Measurements from ENCODE around the gene ALPK3. TPM values are rescaled to one million over a fixed set of nuclear protein-coding genes. Genes with fewer than 3 reads are reported as not detected.

Gene ALPK3
- total and polyA plus RNA-seq, 2 donors (not counting 3 experiments of a cell fraction or from before 2014, with no cell fraction given) = 18.4 to 36.2 TPM

DNA sequence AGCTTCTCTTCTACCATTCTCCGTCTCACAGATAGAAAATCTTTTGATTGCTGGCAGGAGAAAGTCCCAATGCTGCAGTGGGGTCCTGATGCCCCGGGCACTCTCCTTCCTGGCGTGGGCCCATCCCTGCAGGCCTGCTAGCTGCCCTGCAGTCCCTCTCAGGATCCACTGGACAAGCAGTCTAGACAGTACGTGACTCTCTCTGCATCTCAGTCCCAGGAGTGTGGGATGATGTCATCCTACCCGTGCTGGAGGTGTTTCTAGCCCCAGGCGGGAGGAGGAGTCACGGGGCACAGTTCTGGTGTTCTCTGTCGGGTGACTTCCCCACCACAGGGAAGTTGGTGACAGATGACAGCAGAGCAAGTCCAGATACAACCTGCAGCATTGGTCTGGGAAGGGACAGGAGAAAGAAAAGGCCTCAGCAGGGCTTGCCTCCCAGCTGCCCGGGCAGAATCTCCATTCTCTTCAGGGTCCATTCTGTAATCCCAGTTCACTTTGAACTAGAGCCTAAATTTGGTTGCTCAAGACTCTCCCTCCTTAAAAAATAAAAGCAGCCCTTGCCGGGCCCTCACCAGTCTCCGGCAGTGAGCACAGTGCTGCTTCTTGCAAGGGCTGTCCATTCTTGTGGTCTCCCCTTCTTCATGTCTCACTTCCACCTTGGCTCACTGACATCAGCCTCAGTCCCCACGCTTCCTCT, 97.9 kb downstream of the ALPK3 start:
- ChIA-PET CTCF (interaction anchor here (0.6 to 2.1 kb wide), 5 partner anchors 11 to 81 kb away, joined by 3 to 8 read pairs (median 5); no protein-coding TSS in a partner anchor), POLR2A (no interaction called here)
- Histone ChIP-seq H3K36me3 (ENCODE audit: control insufficient read depth in 2 of 2, extremely low read depth in 1 of 2, insufficient read depth in 2 of 2, low read length in 2 of 2) (no peaks in the 10 kb centered on the region), H2AFZ (ENCODE audit: low read depth, low read length) (peak overlapping the region; percentile 6), H3K27ac (ENCODE audit: insufficient read depth, low read depth, low read length) (no peak overlapping the region), H3K27me3 (ENCODE audit: control insufficient read depth in 2 of 2, insufficient read depth in 2 of 2, low read length in 2 of 2) (no peaks in the 10 kb centered on the region), H3K4me3 (replicated peaks in 1 of 3; ENCODE audit: insufficient read depth in 1 of 3, low read depth in 1 of 3, low read length in 3 of 3) (no peak overlapping the region), H3K4me1 (ENCODE audit: control insufficient read depth, extremely low read depth, insufficient read depth, low read length) (peaks cover 34% of the 10 kb centered on the region), H3K4me2 (ENCODE audit: insufficient read depth, low read length) (no peak overlapping the region), H4K20me1 (replicated peaks; ENCODE audit: control insufficient read depth, extremely low read depth, insufficient read depth, low read length) (no peaks in the 10 kb centered on the region), H3K79me2 (ENCODE audit: control insufficient read depth, insufficient read depth, low read length) (no peaks in the 10 kb centered on the region), H3K9me1 (replicated peaks; ENCODE audit: control insufficient read depth, extremely low read depth, insufficient read depth, low read length) (no peaks in the 10 kb centered on the region), H3K9ac (replicated peaks; ENCODE audit: extremely low read depth, insufficient read depth, low read length) (no peak overlapping the region), H3K9me3 (replicated peaks; ENCODE audit: control insufficient read depth, insufficient read depth, low read length) (no peaks in the 10 kb centered on the region)
- dilution Hi-C loops (cut with MboI; ENCODE audit: extremely low pct_ligation_motif_present, low sequenced_read_pairs) = no loop called here
- intact Hi-C loops (cut with micrococcal nuclease) = loop anchor here (5.0 kb wide), 1 partner anchor 38 kb away; no protein-coding TSS in a partner anchor
- TF ChIP-seq JUN (IDR thresholded peaks at IDR 0.05; ENCODE audit: borderline replicate concordance, insufficient read depth, insufficient read length, low read depth) = peak; percentile 32
- TF ChIP-seq POLR2AphosphoS5 (IDR thresholded peaks at IDR 0.05; ENCODE audit: insufficient read depth, low read depth, low read length) = no peak
- DNase-seq (ENCODE audit: low read depth, low spot score) = peak; percentile 38
- peak; percentile 81 for FAIRE-seq
- no TSS peak for BruUV-seq (replicated peaks)

DNA sequence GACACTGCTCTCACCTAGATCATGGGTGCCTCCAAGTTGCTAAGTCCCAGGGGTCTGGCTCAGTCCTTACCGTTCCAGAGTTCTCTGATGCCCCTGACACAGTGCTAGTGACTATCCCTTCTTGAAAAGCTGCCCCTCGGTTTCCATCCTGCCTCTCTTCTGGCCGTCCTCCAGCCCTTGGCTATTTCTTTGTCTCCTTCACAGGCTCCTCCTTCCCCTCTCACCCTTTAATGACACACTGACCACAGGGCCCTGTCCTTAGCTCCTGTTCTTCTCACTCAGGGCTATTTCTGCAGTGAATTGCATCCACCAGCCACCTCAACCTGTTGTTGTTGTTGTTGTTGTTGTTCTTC, 98.4 kb downstream of the ALPK3 start:
- Histone ChIP-seq H3K79me2 (ENCODE audit: control insufficient read depth, insufficient read depth, low read length) (no peaks in the 10 kb centered on the region), H3K27ac (ENCODE audit: insufficient read depth, low read depth, low read length) (no peak overlapping the region), H3K9me1 (replicated peaks; ENCODE audit: control insufficient read depth, extremely low read depth, insufficient read depth, low read length) (no peaks in the 10 kb centered on the region), H3K4me1 (ENCODE audit: control insufficient read depth, extremely low read depth, insufficient read depth, low read length) (peaks cover 34% of the 10 kb centered on the region), H3K27me3 (ENCODE audit: control insufficient read depth in 2 of 2, insufficient read depth in 2 of 2, low read length in 2 of 2) (no peaks in the 10 kb centered on the region), H3K36me3 (ENCODE audit: control insufficient read depth in 2 of 2, extremely low read depth in 1 of 2, insufficient read depth in 2 of 2, low read length in 2 of 2) (no peaks in the 10 kb centered on the region), H3K9ac (replicated peaks; ENCODE audit: extremely low read depth, insufficient read depth, low read length) (no peak overlapping the region), H2AFZ (ENCODE audit: low read depth, low read length) (no peak overlapping the region), H3K4me3 (replicated peaks in 1 of 3; ENCODE audit: insufficient read depth in 1 of 3, low read depth in 1 of 3, low read length in 3 of 3) (no peak overlapping the region), H3K9me3 (replicated peaks; ENCODE audit: control insufficient read depth, insufficient read depth, low read length) (no peaks in the 10 kb centered on the region), H3K4me2 (ENCODE audit: insufficient read depth, low read length) (no peak overlapping the region), H4K20me1 (replicated peaks; ENCODE audit: control insufficient read depth, extremely low read depth, insufficient read depth, low read length) (no peaks in the 10 kb centered on the region)
- no TSS peak for BruUV-seq (replicated peaks)
- dilution Hi-C loops (cut with MboI; ENCODE audit: extremely low pct_ligation_motif_present, low sequenced_read_pairs) (no loop called here), intact Hi-C loops (cut with micrococcal nuclease) (no loop called here)
- TF ChIP-seq POLR2AphosphoS5 (IDR thresholded peaks at IDR 0.05; ENCODE audit: insufficient read depth, low read depth, low read length) = no peak
- no peak for TF ChIP-seq EZH2 (IDR thresholded peaks at IDR 0.05; ENCODE audit: borderline replicate concordance, low read depth, low read length, severe bottlenecking)
- TF ChIP-seq FOS (IDR thresholded peaks at IDR 0.05; ENCODE audit: borderline replicate concordance, insufficient read depth, low read length) = no peak
- TF ChIP-seq, protein P1, sequence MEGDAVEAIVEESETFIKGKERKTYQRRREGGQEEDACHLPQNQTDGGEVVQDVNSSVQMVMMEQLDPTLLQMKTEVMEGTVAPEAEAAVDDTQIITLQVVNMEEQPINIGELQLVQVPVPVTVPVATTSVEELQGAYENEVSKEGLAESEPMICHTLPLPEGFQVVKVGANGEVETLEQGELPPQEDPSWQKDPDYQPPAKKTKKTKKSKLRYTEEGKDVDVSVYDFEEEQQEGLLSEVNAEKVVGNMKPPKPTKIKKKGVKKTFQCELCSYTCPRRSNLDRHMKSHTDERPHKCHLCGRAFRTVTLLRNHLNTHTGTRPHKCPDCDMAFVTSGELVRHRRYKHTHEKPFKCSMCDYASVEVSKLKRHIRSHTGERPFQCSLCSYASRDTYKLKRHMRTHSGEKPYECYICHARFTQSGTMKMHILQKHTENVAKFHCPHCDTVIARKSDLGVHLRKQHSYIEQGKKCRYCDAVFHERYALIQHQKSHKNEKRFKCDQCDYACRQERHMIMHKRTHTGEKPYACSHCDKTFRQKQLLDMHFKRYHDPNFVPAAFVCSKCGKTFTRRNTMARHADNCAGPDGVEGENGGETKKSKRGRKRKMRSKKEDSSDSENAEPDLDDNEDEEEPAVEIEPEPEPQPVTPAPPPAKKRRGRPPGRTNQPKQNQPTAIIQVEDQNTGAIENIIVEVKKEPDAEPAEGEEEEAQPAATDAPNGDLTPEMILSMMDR (IDR thresholded peaks at IDR 0.05; ENCODE audit: extremely low read depth in 1 of 2, insufficient read depth in 1 of 2, low read depth in 1 of 2, low read length in 2 of 2) = no peak
- no peak for TF ChIP-seq POLR2A (IDR thresholded peaks at IDR 0.05; ENCODE audit: low read depth, low read length)
- no peak for TF ChIP-seq GATA2 (IDR thresholded peaks at IDR 0.05; ENCODE audit: insufficient read depth, insufficient read length, low read depth, low read length)
- no peak for TF ChIP-seq MYC (IDR thresholded peaks at IDR 0.05; ENCODE audit: low read depth, low read length)
- TF ChIP-seq JUN (IDR thresholded peaks at IDR 0.05; ENCODE audit: borderline replicate concordance, insufficient read depth, insufficient read length, low read depth) = no peak
- FAIRE-seq (no peak), DNase-seq (ENCODE audit: low read depth, low spot score) (no peak)
- POLR2A ChIA-PET = no interaction called here
- CTCF ChIA-PET = interaction anchor here (0.6 to 2.1 kb wide), 4 partner anchors 11 to 82 kb away, joined by 3 to 8 read pairs (median 5); no protein-coding TSS in a partner anchor

All from endothelial cell of umbilical vein (primary cell).